Smooth muscle cell (in vitro differentiated cells): ENCODE results near the gene GPX2. TPM values are rescaled to one million over a fixed set of nuclear protein-coding genes. Genes with fewer than 3 reads are reported as not detected.

Experiments
- DNase-seq: peaks from one replicate; lab custom pipeline; 2025; ENCODE audit not compliant: unreplicated experiment; lab: John Stamatoyannopoulos, UW
- H2AFZ ChIP-seq: fragments of 200-600 bp; sonication (generic); 2 replicates; pipeline ENCODE4 v1.6.0; 2016; ENCODE audit warnings: antibody characterized with exemption, low read depth, mild to moderate bottlenecking
- H3F3A ChIP-seq: fragments of 200-600 bp; sonication (generic); 2 replicates; pipeline ENCODE4 v1.6.0; 2017; ENCODE audit warnings: antibody characterized with exemption, low read depth
- H3K27ac ChIP-seq: fragments of 200-600 bp; sonication (generic); 2 replicates; pipeline ENCODE4 v1.5.1; 2016; ENCODE audit warnings: low read depth, mild to moderate bottlenecking
- H3K27me3 ChIP-seq: fragments of 200-600 bp; sonication (generic); 2 replicates; pipeline ENCODE4 v1.6.1; 2016; ENCODE audit warnings: low read depth, mild to moderate bottlenecking
- H3K36me3 ChIP-seq: fragments of 200-600 bp; sonication (generic); 2 replicates; pipeline ENCODE4 v1.5.1; 2016; ENCODE audit warnings: low read depth
- H3K4me1 ChIP-seq: fragments of 200-600 bp; sonication (generic); 2 replicates; pipeline ENCODE4 v1.5.1; 2016; ENCODE audit warnings: low read depth
- H3K4me2 ChIP-seq: fragments of 200-600 bp; sonication (generic); 2 replicates; pipeline ENCODE4 v1.6.0; 2016; ENCODE audit warnings: mild to moderate bottlenecking
- H3K4me3 ChIP-seq: fragments of 200-600 bp; sonication (generic); 2 replicates; pipeline ENCODE4 v1.5.1; 2016; ENCODE audit warnings: mild to moderate bottlenecking
- H3K79me2 ChIP-seq: fragments of 200-600 bp; sonication (generic); 2 replicates; pipeline ENCODE4 v1.6.0; 2016; ENCODE audit warnings: low read depth, mild to moderate bottlenecking
- H3K9ac ChIP-seq: fragments of 200-600 bp; sonication (generic); 2 replicates; pipeline ENCODE4 v1.6.0; 2016; ENCODE audit warnings: low read depth
- H3K9me3 ChIP-seq: fragments of 200-600 bp; sonication (generic); replicated peaks from 2 replicates; pipeline ENCODE4 v1.5.1; 2016; ENCODE audit warnings: low read depth
- H4K20me1 ChIP-seq: fragments of 200-600 bp; sonication (generic); 2 replicates; pipeline ENCODE4 v1.6.0; 2016; ENCODE audit warnings: low read depth
- WGBS: methylation state at CpG from one replicate; pipeline ENCODE4 v1.1.7; 2016; ENCODE audit warnings: low lambda C conversion rate; 5-methylcytosine and 5-hydroxymethylcytosine counted together
- polyA plus RNA-seq: library from polyadenylated mRNA; unstranded; fragments of >200 nt; fragmentation: Nextera tagmentation; extraction: Ambion mirVana; gene quantifications from 2 replicates; pipeline ENCODE4 v1.2.1, GENCODE V29; 2016
- total RNA-seq: library from RNA; depleted of rRNA; stranded (reverse); fragments of >200 nt; gene quantifications from 2 replicates; pipeline ENCODE4 v1.2.3, GENCODE V29; 2014
- TF ChIP-seq, protein P1 (sequence below): fragments of 200-600 bp; sonication (generic); IDR thresholded peaks from 2 replicates; pipeline ENCODE4 v1.5.1; 2017; ENCODE audit warnings: borderline replicate concordance, mild to moderate bottlenecking, antibody characterized with exemption; ENCODE audit not compliant: insufficient read depth, poor library complexity, severe bottlenecking

Gene GPX2
- total and polyA plus RNA-seq, 2 experiments from 2014 or later = 0.30 to 3.6 TPM

DNA sequence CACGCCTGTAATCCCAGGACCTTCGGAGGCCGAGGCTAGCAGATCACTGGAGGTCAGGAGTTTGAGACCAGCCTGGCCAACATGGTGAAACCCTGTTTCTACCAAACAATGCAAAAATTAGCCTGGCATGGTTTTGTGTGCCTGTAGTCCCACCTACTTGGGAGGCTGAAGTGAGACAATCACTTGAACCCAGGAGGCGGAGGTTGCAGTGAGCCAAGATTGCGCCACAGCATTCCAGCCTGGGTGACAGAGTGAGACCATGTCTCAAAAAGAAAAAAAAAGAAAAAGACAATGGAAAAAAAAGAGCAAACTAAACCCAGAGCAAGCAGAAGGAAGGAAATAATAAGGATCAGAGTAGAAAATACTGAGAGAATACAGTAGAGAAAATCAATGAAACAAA is 22.9 kb downstream of the GPX2 start:
- H3K27me3 ChIP-seq = no peaks in the 10 kb centered on the region
- peaks cover 56% of the 10 kb centered on the region for H3K79me2 ChIP-seq
- no peak overlapping the region for H3K4me3 ChIP-seq
- no peaks in the 10 kb centered on the region for H3F3A ChIP-seq
- peaks cover 22% of the 10 kb centered on the region for H4K20me1 ChIP-seq
- H3K4me1 ChIP-seq = peaks cover 10% of the 10 kb centered on the region
- 92% methylated on average over 5 of the region's 5 CpGs for WGBS
- no peak overlapping the region for H3K9ac ChIP-seq
- H3K27ac ChIP-seq = no peak overlapping the region
- TF ChIP-seq, protein P1, sequence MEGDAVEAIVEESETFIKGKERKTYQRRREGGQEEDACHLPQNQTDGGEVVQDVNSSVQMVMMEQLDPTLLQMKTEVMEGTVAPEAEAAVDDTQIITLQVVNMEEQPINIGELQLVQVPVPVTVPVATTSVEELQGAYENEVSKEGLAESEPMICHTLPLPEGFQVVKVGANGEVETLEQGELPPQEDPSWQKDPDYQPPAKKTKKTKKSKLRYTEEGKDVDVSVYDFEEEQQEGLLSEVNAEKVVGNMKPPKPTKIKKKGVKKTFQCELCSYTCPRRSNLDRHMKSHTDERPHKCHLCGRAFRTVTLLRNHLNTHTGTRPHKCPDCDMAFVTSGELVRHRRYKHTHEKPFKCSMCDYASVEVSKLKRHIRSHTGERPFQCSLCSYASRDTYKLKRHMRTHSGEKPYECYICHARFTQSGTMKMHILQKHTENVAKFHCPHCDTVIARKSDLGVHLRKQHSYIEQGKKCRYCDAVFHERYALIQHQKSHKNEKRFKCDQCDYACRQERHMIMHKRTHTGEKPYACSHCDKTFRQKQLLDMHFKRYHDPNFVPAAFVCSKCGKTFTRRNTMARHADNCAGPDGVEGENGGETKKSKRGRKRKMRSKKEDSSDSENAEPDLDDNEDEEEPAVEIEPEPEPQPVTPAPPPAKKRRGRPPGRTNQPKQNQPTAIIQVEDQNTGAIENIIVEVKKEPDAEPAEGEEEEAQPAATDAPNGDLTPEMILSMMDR = no peak
- no peak for DNase-seq
- no peak overlapping the region for H3K4me2 ChIP-seq
- H3K36me3 ChIP-seq = peaks cover 1% of the 10 kb centered on the region
- no peaks in the 10 kb centered on the region for H3K9me3 ChIP-seq
- H2AFZ ChIP-seq = no peak overlapping the region

DNA sequence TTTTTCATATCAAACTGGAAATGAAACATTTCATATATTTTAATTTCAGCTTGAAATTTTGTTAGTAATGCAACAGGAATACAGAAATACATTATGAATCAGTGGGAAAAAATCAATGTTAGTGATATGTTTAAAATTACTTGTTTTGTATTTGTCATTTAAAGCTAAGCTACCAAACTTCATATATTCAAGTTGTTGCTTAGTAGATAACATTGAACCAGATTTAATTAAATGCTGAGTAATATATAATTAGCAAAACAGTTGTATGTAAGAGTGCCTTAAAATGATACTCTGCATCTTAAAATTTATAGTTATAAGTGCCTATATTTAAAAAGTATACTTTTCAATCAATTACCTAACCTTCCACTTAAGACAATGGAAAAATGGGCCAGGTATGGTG is 23.3 kb downstream of the GPX2 start:
- H3K27ac ChIP-seq = no peak overlapping the region
- peaks cover 55% of the 10 kb centered on the region for H3K79me2 ChIP-seq
- H3F3A ChIP-seq = no peaks in the 10 kb centered on the region
- TF ChIP-seq, protein P1 = no peak
- H4K20me1 ChIP-seq = peaks cover 21% of the 10 kb centered on the region
- H3K4me3 ChIP-seq = no peak overlapping the region
- H2AFZ ChIP-seq = no peak overlapping the region
- no peak overlapping the region for H3K4me2 ChIP-seq
- DNase-seq = no peak
- no peaks in the 10 kb centered on the region for H3K9me3 ChIP-seq
- no peaks in the 10 kb centered on the region for H3K36me3 ChIP-seq
- peaks cover 10% of the 10 kb centered on the region for H3K4me1 ChIP-seq
- H3K9ac ChIP-seq = no peak overlapping the region
- no peaks in the 10 kb centered on the region for H3K27me3 ChIP-seq

DNA sequence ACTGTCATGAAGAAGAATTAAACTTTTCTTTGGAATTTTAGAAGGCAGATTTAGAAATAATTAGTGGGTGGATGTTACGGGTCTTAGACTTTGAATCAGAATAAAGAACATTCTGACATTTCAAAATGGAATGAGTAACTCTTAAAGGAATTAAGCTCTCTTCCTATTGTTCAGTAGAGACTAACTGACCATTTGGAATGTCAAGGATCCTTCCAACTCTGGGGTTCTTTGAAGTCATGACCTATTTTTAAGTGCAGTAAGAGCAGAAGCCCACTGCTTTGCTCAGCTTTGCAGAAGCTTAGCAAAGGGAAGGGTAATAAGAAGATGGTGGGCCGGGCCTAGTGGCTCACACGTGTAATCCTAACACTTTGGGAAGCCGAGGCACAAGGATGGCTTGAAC is 24.3 kb downstream of the GPX2 start:
- Histone ChIP-seq H3K36me3 (no peaks in the 10 kb centered on the region), H4K20me1 (peaks cover 21% of the 10 kb centered on the region), H3F3A (no peaks in the 10 kb centered on the region), H3K27ac (no peak overlapping the region), H3K27me3 (no peaks in the 10 kb centered on the region), H3K79me2 (peaks cover 55% of the 10 kb centered on the region), H3K9ac (no peak overlapping the region), H2AFZ (no peak overlapping the region), H3K4me1 (peaks cover 10% of the 10 kb centered on the region), H3K9me3 (no peaks in the 10 kb centered on the region), H3K4me2 (no peak overlapping the region), H3K4me3 (no peak overlapping the region)
- TF ChIP-seq, protein P1 = no peak
- no peak for DNase-seq
- WGBS = 83% methylated on average over 4 of the region's 4 CpGs

DNA sequence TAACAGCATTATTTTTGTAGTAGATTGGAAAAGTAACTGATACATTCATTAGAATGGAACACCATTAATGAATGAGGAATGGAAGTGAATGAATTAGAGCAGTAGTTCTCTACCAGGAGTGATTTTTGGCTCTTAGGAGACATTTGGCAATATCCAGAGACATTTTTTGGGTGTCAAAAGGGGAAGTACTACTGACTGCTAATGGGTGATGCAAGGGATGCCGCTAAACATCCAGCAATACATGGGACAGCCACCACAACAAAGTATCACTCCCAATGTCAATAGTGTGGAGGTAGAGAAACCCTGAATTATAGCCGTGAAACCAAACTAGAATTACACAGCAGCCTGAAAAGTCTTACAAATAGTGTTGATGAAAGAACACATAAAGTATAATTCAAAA is 26.7 kb downstream of the GPX2 start:
- WGBS = 98% methylated on average over 2 of the region's 2 CpGs
- Histone ChIP-seq H3K27ac (no peak overlapping the region), H3K4me1 (peaks cover 10% of the 10 kb centered on the region), H3F3A (peaks cover 4% of the 10 kb centered on the region), H3K4me3 (peak overlapping the region; percentile 75), H2AFZ (no peak overlapping the region), H3K4me2 (peak overlapping the region; percentile 95), H3K9ac (no peak overlapping the region), H3K27me3 (no peaks in the 10 kb centered on the region), H3K79me2 (peaks cover 43% of the 10 kb centered on the region), H3K9me3 (no peaks in the 10 kb centered on the region), H4K20me1 (peaks cover 13% of the 10 kb centered on the region), H3K36me3 (no peaks in the 10 kb centered on the region)
- TF ChIP-seq, protein P1 = no peak
- DNase-seq = no peak
